ENCODE results near the gene ZNF543. TPM values are rescaled to one million over a fixed set of nuclear protein-coding genes. Genes with fewer than 3 reads are reported as not detected.
A peak's percentile ranks its signal among the peaks of the same experiment; 100 is the strongest.

ZNF543 gene
- total RNA-seq, 1 donor from 2014 or later = 5.3 TPM

DNA sequence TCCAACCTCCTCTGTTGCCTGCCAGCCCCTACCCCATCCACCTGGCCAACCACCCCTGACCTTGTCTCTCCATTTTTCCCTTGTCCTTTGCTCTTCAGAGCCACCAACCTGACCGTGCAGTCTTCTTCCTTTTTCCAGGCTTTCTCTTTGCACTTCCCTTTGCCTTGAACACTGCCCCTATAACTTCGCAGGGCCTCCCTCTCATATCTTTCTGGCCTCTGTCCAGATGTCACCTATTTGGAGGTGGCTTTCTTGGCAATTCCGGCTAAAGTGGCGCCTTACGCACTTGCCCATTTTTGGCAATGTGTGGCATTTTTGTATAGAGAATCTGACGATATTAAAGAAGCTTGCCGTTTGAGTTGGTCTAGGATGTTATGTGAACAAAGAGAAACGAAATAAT lies 844 bp downstream of the ZNF543 start:
- DNase-seq (no peak), ATAC-seq (peak in 1 of 2 donors; percentile 6)
- peaks cover 13% of the 10 kb centered on the region for H3K27me3 ChIP-seq (ENCODE audit: low read depth)
- peak overlapping the region; percentile 87 for H3K27ac ChIP-seq
- H3K9me3 ChIP-seq = peaks cover 8% of the 10 kb centered on the region
- peaks cover 24% of the 10 kb centered on the region for H3K4me1 ChIP-seq
- TF ChIP-seq, protein P1, sequence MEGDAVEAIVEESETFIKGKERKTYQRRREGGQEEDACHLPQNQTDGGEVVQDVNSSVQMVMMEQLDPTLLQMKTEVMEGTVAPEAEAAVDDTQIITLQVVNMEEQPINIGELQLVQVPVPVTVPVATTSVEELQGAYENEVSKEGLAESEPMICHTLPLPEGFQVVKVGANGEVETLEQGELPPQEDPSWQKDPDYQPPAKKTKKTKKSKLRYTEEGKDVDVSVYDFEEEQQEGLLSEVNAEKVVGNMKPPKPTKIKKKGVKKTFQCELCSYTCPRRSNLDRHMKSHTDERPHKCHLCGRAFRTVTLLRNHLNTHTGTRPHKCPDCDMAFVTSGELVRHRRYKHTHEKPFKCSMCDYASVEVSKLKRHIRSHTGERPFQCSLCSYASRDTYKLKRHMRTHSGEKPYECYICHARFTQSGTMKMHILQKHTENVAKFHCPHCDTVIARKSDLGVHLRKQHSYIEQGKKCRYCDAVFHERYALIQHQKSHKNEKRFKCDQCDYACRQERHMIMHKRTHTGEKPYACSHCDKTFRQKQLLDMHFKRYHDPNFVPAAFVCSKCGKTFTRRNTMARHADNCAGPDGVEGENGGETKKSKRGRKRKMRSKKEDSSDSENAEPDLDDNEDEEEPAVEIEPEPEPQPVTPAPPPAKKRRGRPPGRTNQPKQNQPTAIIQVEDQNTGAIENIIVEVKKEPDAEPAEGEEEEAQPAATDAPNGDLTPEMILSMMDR (IDR thresholded peaks at IDR 0.05) = no peak
- peaks cover 29% of the 10 kb centered on the region for H3K36me3 ChIP-seq
- intact Hi-C loops (cut with DNase I) = no loop called here
- H3K4me3 ChIP-seq = peak overlapping the region; percentile 85

DNA sequence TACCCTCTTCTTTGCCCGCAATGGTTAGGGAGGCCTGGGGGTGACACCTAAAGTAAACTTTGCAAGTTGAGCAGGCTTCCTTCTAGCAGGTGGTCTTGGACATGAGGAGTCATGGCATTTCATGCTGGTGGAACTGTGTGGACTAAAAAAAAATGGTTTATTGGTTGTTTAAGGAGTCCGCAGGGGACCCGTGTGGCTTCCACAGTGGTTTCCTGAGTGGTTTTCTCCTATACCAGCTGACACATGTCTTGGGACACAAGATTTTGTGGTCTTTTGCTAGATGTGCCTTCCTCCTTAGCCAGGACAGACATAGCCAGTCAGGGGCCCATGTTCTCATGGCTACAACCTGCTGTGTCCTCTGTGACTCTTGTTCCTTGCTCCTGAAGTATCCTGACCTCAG lies 1.5 kb downstream of the ZNF543 start:
- peaks cover 8% of the 10 kb centered on the region for H3K9me3 ChIP-seq
- H3K4me3 ChIP-seq = peak overlapping the region; percentile 85

DNA sequence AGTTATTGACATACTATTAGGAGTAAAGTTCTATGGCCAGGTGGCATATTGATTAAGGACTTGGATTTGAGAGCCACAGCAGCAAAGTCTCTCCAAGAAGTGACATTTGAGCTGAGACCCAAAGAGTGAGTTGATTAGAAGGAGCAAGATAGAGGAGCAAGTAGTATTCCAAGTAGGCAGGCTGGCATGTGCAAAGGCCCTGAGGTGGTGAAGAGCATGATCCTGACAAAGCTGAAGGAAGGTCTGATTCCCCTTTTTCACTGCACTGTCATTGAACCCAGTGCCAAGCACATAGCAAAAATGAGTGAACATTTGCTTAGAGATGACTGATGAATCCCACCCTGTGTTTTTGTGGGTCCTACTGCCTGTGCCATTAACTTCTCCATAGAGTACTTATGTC lies 4.7 kb downstream of the ZNF543 start:
- Histone ChIP-seq H3K9me3 (peaks cover 30% of the 10 kb centered on the region), H3K4me1 (peaks cover 19% of the 10 kb centered on the region), H3K4me3 (no peak overlapping the region), H3K27me3 (ENCODE audit: low read depth) (no peaks in the 10 kb centered on the region), H3K36me3 (peaks cover 60% of the 10 kb centered on the region), H3K27ac (no peak overlapping the region)
- ATAC-seq (no peak), DNase-seq (no peak)
- TF ChIP-seq, protein P1 (IDR thresholded peaks at IDR 0.05) = no peak
- intact Hi-C loops (cut with DNase I) = no loop called here

More for the DNA sequence above, 1.5 kb downstream of the ZNF543 start:
- H3K36me3 ChIP-seq = peaks cover 36% of the 10 kb centered on the region
- ATAC-seq (no peak), DNase-seq (no peak)
- peaks cover 24% of the 10 kb centered on the region for H3K4me1 ChIP-seq
- TF ChIP-seq, protein P1 (IDR thresholded peaks at IDR 0.05) = no peak
- H3K27me3 ChIP-seq (ENCODE audit: low read depth) = peaks cover 13% of the 10 kb centered on the region
- no peak overlapping the region for H3K27ac ChIP-seq
- intact Hi-C loops (cut with DNase I) = no loop called here

DNA sequence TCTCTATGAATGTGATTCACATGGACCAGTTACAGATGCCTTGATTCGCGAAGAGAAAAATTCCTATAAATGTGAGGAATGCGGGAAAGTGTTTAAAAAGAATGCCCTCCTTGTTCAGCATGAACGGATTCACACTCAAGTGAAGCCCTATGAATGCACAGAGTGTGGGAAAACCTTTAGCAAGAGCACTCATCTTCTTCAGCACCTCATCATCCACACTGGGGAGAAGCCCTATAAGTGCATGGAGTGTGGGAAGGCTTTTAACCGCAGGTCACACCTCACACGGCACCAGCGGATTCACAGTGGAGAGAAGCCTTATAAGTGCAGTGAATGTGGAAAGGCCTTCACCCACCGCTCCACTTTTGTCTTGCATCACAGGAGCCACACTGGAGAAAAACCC lies 7.7 kb downstream of the ZNF543 start:
- Histone ChIP-seq H3K36me3 (peaks cover 60% of the 10 kb centered on the region), H3K27ac (no peak overlapping the region), H3K4me1 (no peaks in the 10 kb centered on the region), H3K9me3 (peaks cover 41% of the 10 kb centered on the region), H3K27me3 (ENCODE audit: low read depth) (no peaks in the 10 kb centered on the region), H3K4me3 (no peak overlapping the region)
- TF ChIP-seq, protein P1 (IDR thresholded peaks at IDR 0.05) = no peak
- intact Hi-C loops (cut with DNase I) = no loop called here
- no peak for DNase-seq
- no peak for ATAC-seq

DNA sequence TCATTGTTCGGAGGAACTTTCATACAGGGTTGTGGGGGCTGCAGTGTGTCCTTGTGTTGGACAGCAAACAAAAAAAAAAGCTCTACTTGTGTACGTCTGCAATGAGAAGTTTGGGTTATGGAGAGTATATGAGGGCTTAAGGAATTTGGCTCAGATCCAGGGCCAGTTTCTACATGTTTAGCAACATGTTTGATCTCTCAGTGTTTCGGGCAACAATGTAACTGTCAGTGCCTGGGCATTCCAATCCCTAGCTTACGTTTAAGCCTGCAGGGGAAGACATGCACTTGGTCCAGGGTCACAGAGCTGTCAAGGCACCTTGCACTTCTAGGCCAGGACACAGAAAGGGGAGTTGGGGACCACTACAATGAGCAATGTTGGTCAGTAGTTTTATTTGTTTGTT lies 13.9 kb downstream of the ZNF543 start:
- DNase-seq = no peak
- H3K27ac ChIP-seq = no peak overlapping the region
- no peak overlapping the region for H3K4me3 ChIP-seq

More for the DNA sequence above, 13.9 kb downstream of the ZNF543 start:
- H3K36me3 ChIP-seq = no peaks in the 10 kb centered on the region
- TF ChIP-seq, protein P1 (IDR thresholded peaks at IDR 0.05) = no peak
- no peaks in the 10 kb centered on the region for H3K4me1 ChIP-seq
- peaks cover 19% of the 10 kb centered on the region for H3K9me3 ChIP-seq
- H3K27me3 ChIP-seq (ENCODE audit: low read depth) = no peaks in the 10 kb centered on the region
- no peak for ATAC-seq
- intact Hi-C loops (cut with DNase I) = no loop called here

All from lower lobe of right lung (tissue), 2 donors.